Measurements from ENCODE around the gene E2F2.

- no peak for TF ChIP-seq POLR2AphosphoS5 (IDR thresholded peaks at IDR 0.05; ENCODE audit: low read depth, low read length)
- no peak for TF ChIP-seq FOSL1 (IDR thresholded peaks at IDR 0.05; ENCODE audit: low read depth)
- no peak for TF ChIP-seq CTCF (IDR thresholded peaks at IDR 0.05 in 2 of 3, conservative IDR thresholded peaks at IDR 0.05 in 1 of 3; ENCODE audit: borderline replicate concordance in 1 of 3, insufficient read depth in 1 of 3, low read depth in 2 of 3, low read length in 2 of 3)
- TF ChIP-seq JUND (IDR thresholded peaks at IDR 0.05), result no peak
- TF ChIP-seq TCF7L2 (IDR thresholded peaks at IDR 0.05; ENCODE audit: borderline replicate concordance, extremely low read depth, insufficient read depth, insufficient read length), result no peak
Measured at GRCh38 chr1:23497777-23498439, 33.1 kb downstream of the E2F2 start.

All from HCT116 (cell line).